H9 (cell line): ENCODE measurements around the gene NSF. TPM values are rescaled to one million over a fixed set of nuclear protein-coding genes. Genes with fewer than 3 reads are reported as not detected.
"Not testable (repeated sequence)": the region's sequence is repeated elsewhere in the genome, so short reads cannot be mapped to it uniquely, and the experiment has no call there.

Source experiments
- DNase-seq: peaks from one replicate; pipeline ENCODE4 v3.0.0-alpha.2; 2017
- H2AFZ ChIP-seq: one replicate; pipeline ENCODE4 v1.6.1; 2013; ENCODE audit warnings: mild to moderate bottlenecking, low read length, control low read depth, moderate library complexity
- H2AK5ac ChIP-seq: 2 replicates; pipeline ENCODE4 v1.6.1; 2013; ENCODE audit warnings: low read length, control low read depth, mixed read lengths; ENCODE audit not compliant: insufficient read length
- H2BK120ac ChIP-seq: one replicate; pipeline ENCODE4 v1.6.1; 2013; ENCODE audit warnings: low read depth, mild to moderate bottlenecking, low read length, control low read depth, inconsistent platforms; ENCODE audit not compliant: poor library complexity, severe bottlenecking
- H2BK12ac ChIP-seq: 2 replicates; pipeline ENCODE4 v1.6.1; 2013; ENCODE audit warnings: low read length, control low read depth, mixed read lengths, low read depth; ENCODE audit not compliant: insufficient read length
- H2BK15ac ChIP-seq: 2 replicates; pipeline ENCODE4 v1.6.1; 2013; ENCODE audit warnings: low read depth, low read length, control low read depth
- H2BK20ac ChIP-seq: one replicate; pipeline ENCODE4 v1.6.1; 2013; ENCODE audit warnings: low read depth, mild to moderate bottlenecking, low read length, control low read depth, inconsistent platforms; ENCODE audit not compliant: poor library complexity, severe bottlenecking
- H2BK5ac ChIP-seq: 2 replicates; pipeline ENCODE4 v1.6.1; 2013; ENCODE audit warnings: low read length, control low read depth, mixed read lengths; ENCODE audit not compliant: insufficient read length
- H3K14ac ChIP-seq: 2 replicates; pipeline ENCODE4 v1.6.1; 2013; ENCODE audit warnings: low read length, control low read depth; ENCODE audit not compliant: insufficient read depth
- H3K18ac ChIP-seq: 2 replicates; pipeline ENCODE4 v1.6.1; 2013; ENCODE audit warnings: low read depth, mild to moderate bottlenecking, mixed read lengths, low read length, control low read depth; ENCODE audit not compliant: insufficient read length
- H3K23ac ChIP-seq: 2 replicates; pipeline ENCODE4 v1.6.1; 2013; ENCODE audit warnings: low read length, control low read depth, mixed read lengths, low read depth; ENCODE audit not compliant: insufficient read length
- H3K23me2 ChIP-seq: 2 replicates; pipeline ENCODE4 v1.6.1; 2013; ENCODE audit warnings: low read depth, mild to moderate bottlenecking, mixed read lengths, low read length, control low read depth; ENCODE audit not compliant: insufficient read length, poor library complexity, severe bottlenecking
- H3K27ac ChIP-seq: 2 replicates; pipeline ENCODE4 v1.5.1; 2013; ENCODE audit warnings: low read length, control low read depth, mixed read lengths, low read depth; ENCODE audit not compliant: insufficient read length
- H3K27me3 ChIP-seq: 2 replicates; pipeline ENCODE4 v1.6.1; 2013; ENCODE audit warnings: low read length, control low read depth, inconsistent platforms; ENCODE audit not compliant: insufficient read depth
- H3K4ac ChIP-seq: 2 replicates; pipeline ENCODE4 v1.6.1; 2013; ENCODE audit warnings: low read depth, mild to moderate bottlenecking, control low read depth, inconsistent platforms, low read length, moderate library complexity
- H3K4me1 ChIP-seq: 2 replicates; pipeline ENCODE4 v1.6.1; 2013; ENCODE audit warnings: low read length, control low read depth, inconsistent platforms; ENCODE audit not compliant: insufficient read depth
- H3K4me2 ChIP-seq: 2 replicates; pipeline ENCODE4 v1.6.1; 2013; ENCODE audit warnings: low read length, control low read depth, mixed read lengths; ENCODE audit not compliant: insufficient read length, insufficient read depth
- H3K56ac ChIP-seq: 2 replicates; pipeline ENCODE4 v1.6.1; 2013; ENCODE audit warnings: low read depth, mild to moderate bottlenecking, mixed read lengths, low read length, control low read depth; ENCODE audit not compliant: insufficient read length
- H3K79me1 ChIP-seq: 2 replicates; pipeline ENCODE4 v1.6.1; 2013; ENCODE audit warnings: low read depth, mild to moderate bottlenecking, moderate library complexity, low read length, control low read depth, inconsistent platforms; ENCODE audit not compliant: insufficient read depth, poor library complexity, severe bottlenecking
- H3K79me2 ChIP-seq: 2 replicates; pipeline ENCODE4 v1.6.1; 2013; ENCODE audit warnings: low read length, control low read depth, inconsistent platforms; ENCODE audit not compliant: insufficient read depth
- H3K9ac ChIP-seq: 2 replicates; pipeline ENCODE4 v1.6.1; 2013; ENCODE audit warnings: low read length, control low read depth, mixed read lengths; ENCODE audit not compliant: insufficient read length; ENCODE audit errors: extremely low read depth
- H3K9me3 ChIP-seq: one replicate; pipeline ENCODE4 v1.6.1; 2013; ENCODE audit warnings: low read depth, low read length, inconsistent platforms; ENCODE audit not compliant: control insufficient read depth
- H3T11ph ChIP-seq: one replicate; pipeline ENCODE4 v1.6.1; 2013; ENCODE audit warnings: mild to moderate bottlenecking, low read length, control low read depth, inconsistent platforms
- H4K20me1 ChIP-seq: one replicate; pipeline ENCODE4 v1.6.1; 2013; ENCODE audit not compliant: control insufficient read depth, insufficient read length, insufficient read depth
- H4K5ac ChIP-seq: 2 replicates; pipeline ENCODE4 v1.6.1; 2013; ENCODE audit warnings: low read depth, mild to moderate bottlenecking, mixed read lengths, low read length, control low read depth; ENCODE audit not compliant: insufficient read length
- H4K8ac ChIP-seq: replicated peaks from 2 replicates; pipeline ENCODE4 v1.6.1; 2013; ENCODE audit warnings: low read length, control low read depth, mixed read lengths, low read depth; ENCODE audit not compliant: insufficient read length
- H4K91ac ChIP-seq: 2 replicates; pipeline ENCODE4 v1.6.1; 2013; ENCODE audit warnings: low read depth, mild to moderate bottlenecking, moderate library complexity, mixed read lengths, low read length, control low read depth; ENCODE audit not compliant: insufficient read length
- H3K27ac Mint-ChIP-seq, 3 experiments: 2 replicates in 2 of 3; 3 replicates in 1 of 3; pipeline ENCODE4 v1.8.0; 2020 to 2021; ENCODE audit warnings: mixed read lengths in 3 of 3, mild to moderate bottlenecking in 1 of 3, moderate library complexity in 1 of 3
- H3K27me3 Mint-ChIP-seq: 2 replicates; pipeline ENCODE4 v1.8.0; 2021; ENCODE audit warnings: low read depth, mild to moderate bottlenecking, moderate library complexity, mixed read lengths
- H3K36me3 Mint-ChIP-seq, 3 experiments: 2 replicates in 2 of 3; 3 replicates in 1 of 3; pipeline ENCODE4 v1.8.0; 2020 to 2021; ENCODE audit warnings: low read depth in 3 of 3, mixed read lengths in 3 of 3; ENCODE audit not compliant: insufficient read depth in 1 of 3
- H3K4me1 Mint-ChIP-seq, 2 experiments: 2 replicates each; pipeline ENCODE4 v1.8.0; 2020; ENCODE audit warnings: mixed read lengths in 2 of 2
- H3K4me3 Mint-ChIP-seq, 2 experiments: 2 replicates in 1 of 2; 3 replicates in 1 of 2; pipeline ENCODE4 v1.8.0; 2020 to 2021; ENCODE audit warnings: mild to moderate bottlenecking in 2 of 2, mixed read lengths in 2 of 2, moderate library complexity in 1 of 2
- H3K9me3 Mint-ChIP-seq, 2 experiments: 2 replicates in 1 of 2; 3 replicates in 1 of 2; pipeline ENCODE4 v1.8.0; 2020; ENCODE audit warnings: mild to moderate bottlenecking in 2 of 2, mixed read lengths in 2 of 2, moderate library complexity in 1 of 2
- WGBS: extraction: QIAGEN DNeasy Blood & Tissue Kit; methylation state at CpG from one replicate; pipeline ENCODE4 v1.1.7; 2013; ENCODE audit warnings: missing lambda C conversion rate, low lambda C conversion rate, mixed read lengths; ENCODE audit not compliant: insufficient read length; ENCODE audit errors: extremely low coverage; 5-methylcytosine and 5-hydroxymethylcytosine counted together
- total RNA-seq: library from RNA; stranded (reverse); gene quantifications from 2 replicates; pipeline ENCODE4 v1.2.1, GENCODE V29; 2021

NSF gene
- total RNA-seq, 1 experiment from 2014 or later: 36.4 TPM

DNA sequence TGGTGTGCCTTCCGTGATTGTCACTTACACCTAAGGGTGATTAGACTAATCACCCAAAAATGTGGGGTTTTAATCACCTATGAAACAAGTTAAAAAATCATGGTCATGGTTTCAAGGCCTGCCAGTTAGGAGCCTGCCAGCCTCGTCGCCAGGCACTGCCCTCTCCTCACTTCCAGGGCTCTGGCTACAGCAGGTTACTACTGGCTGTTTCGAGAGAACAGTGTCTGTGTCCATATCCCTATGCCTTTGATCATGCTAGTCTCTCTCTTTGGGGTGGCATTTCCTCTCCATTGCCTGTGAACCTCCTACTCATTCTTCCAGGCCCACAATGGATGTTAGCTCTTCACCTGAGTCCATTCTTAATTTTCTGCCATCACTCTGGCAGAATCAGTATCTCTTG, 80.3 kb downstream of the NSF start:
- not testable (repeated sequence) for H2BK5ac ChIP-seq, H4K5ac ChIP-seq, H2AK5ac ChIP-seq, H3K9ac ChIP-seq, H3K23ac ChIP-seq, H4K91ac ChIP-seq, H4K20me1 ChIP-seq, H2BK20ac ChIP-seq, H2BK12ac ChIP-seq, H3K23me2 ChIP-seq, H3K4me1 Mint-ChIP-seq, H3K79me1 ChIP-seq, H3K9me3 ChIP-seq, H3K56ac ChIP-seq, H3K9me3 Mint-ChIP-seq, H3K27me3 Mint-ChIP-seq, H3K4me3 Mint-ChIP-seq, H3K4me1 ChIP-seq, H3K27ac ChIP-seq, H3T11ph ChIP-seq, DNase-seq, H2AFZ ChIP-seq, H4K8ac ChIP-seq, H3K14ac ChIP-seq, H3K18ac ChIP-seq, H3K27ac Mint-ChIP-seq, H3K79me2 ChIP-seq, H3K4ac ChIP-seq, H2BK15ac ChIP-seq, H3K27me3 ChIP-seq, H3K4me2 ChIP-seq, H3K36me3 Mint-ChIP-seq, H2BK120ac ChIP-seq
- no CpG with 5 or more reads among the region's 4 CpGs for WGBS

GRCh38 chr17:46672777-46673176, 82.3 kb downstream of the NSF start:
- not testable (repeated sequence) for H3K4ac ChIP-seq, H3K36me3 Mint-ChIP-seq, H4K5ac ChIP-seq, H3K4me1 ChIP-seq, H4K20me1 ChIP-seq, H2BK20ac ChIP-seq, H4K91ac ChIP-seq, H3K4me1 Mint-ChIP-seq, H3K79me1 ChIP-seq, H3K4me2 ChIP-seq, H3K9me3 ChIP-seq, H2BK15ac ChIP-seq, H3K27me3 ChIP-seq, H3K27ac Mint-ChIP-seq, H2BK5ac ChIP-seq, H2AFZ ChIP-seq, H3K27ac ChIP-seq, H3K4me3 Mint-ChIP-seq, H2BK12ac ChIP-seq, H3K27me3 Mint-ChIP-seq, H3T11ph ChIP-seq, H3K23ac ChIP-seq, H3K14ac ChIP-seq, H3K9me3 Mint-ChIP-seq, H2BK120ac ChIP-seq, H3K23me2 ChIP-seq, H4K8ac ChIP-seq, H3K56ac ChIP-seq, H3K18ac ChIP-seq, H3K9ac ChIP-seq, H3K79me2 ChIP-seq, DNase-seq, H2AK5ac ChIP-seq
- no CpG with 5 or more reads among the region's 2 CpGs for WGBS

DNA sequence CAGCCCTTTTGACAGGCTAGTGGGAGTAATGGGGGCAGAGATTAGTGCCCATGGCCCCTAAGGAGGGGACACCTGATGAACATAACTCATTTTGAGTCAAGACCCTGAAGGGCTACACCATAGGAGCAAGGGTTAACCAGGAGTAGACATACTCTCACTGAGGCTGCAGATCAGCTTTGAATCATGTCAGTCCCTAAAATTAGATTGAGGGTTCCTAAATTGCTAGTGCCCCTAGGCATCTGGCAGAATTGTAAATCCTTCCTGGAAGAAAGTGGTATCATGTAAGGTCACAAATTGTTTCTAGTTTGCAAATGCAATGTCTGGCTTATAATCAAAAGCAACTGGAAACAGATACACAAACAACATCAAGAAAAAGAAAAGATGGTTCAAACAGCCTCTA, 87.3 kb downstream of the NSF start:
- H3K27me3 Mint-ChIP-seq, H2BK5ac ChIP-seq, H3K4me2 ChIP-seq, H2BK15ac ChIP-seq, H3K14ac ChIP-seq, H3K18ac ChIP-seq, H2AFZ ChIP-seq, H3T11ph ChIP-seq, H3K9me3 ChIP-seq, H3K9ac ChIP-seq, H3K79me2 ChIP-seq, H3K4me1 ChIP-seq, H3K27me3 ChIP-seq, DNase-seq, H4K20me1 ChIP-seq, H4K5ac ChIP-seq, H3K36me3 Mint-ChIP-seq, H3K23me2 ChIP-seq, H4K8ac ChIP-seq, H2AK5ac ChIP-seq, H3K4me3 Mint-ChIP-seq, H3K27ac ChIP-seq, H4K91ac ChIP-seq, H3K4ac ChIP-seq, H3K9me3 Mint-ChIP-seq, H2BK20ac ChIP-seq, H3K4me1 Mint-ChIP-seq, H3K56ac ChIP-seq, H3K23ac ChIP-seq, H2BK12ac ChIP-seq, H2BK120ac ChIP-seq, H3K27ac Mint-ChIP-seq, H3K79me1 ChIP-seq: not testable (repeated sequence)
